Esophagus (tissue), 2 donors: ENCODE data around the gene SHCBP1. TPM values are rescaled to one million over a fixed set of nuclear protein-coding genes. Genes with fewer than 3 reads are reported as not detected.

ENCODE experiments used
- H3K27ac ChIP-seq, 2 donors: one replicate each; pipeline ENCODE4 v1.5.1; 2013; ENCODE audit warnings: low read depth in 2 of 2, mild to moderate bottlenecking in 2 of 2, inconsistent platforms in 1 of 2, low read length in 1 of 2, moderate library complexity in 1 of 2
- H3K27me3 ChIP-seq, 2 donors: one replicate each; pipeline ENCODE4 v1.6.1; 2013; ENCODE audit warnings: low read length in 2 of 2, control low read depth in 1 of 2, mild to moderate bottlenecking in 1 of 2; ENCODE audit not compliant: insufficient read depth in 2 of 2, control insufficient read depth in 1 of 2
- H3K36me3 ChIP-seq, 2 donors: one replicate each; pipeline ENCODE4 v1.6.1; 2013; ENCODE audit warnings: low read length in 1 of 2; ENCODE audit not compliant: control insufficient read depth in 2 of 2, insufficient read depth in 2 of 2
- H3K4me1 ChIP-seq, 2 donors: one replicate each; pipeline ENCODE4 v1.6.1; 2013; ENCODE audit warnings: low read length in 1 of 2; ENCODE audit not compliant: control insufficient read depth in 2 of 2, insufficient read depth in 2 of 2
- H3K4me3 ChIP-seq, 2 donors: one replicate each; pipeline ENCODE4 v1.5.1; 2013; ENCODE audit warnings: low read length in 2 of 2, mild to moderate bottlenecking in 2 of 2, low read depth in 1 of 2, moderate library complexity in 1 of 2
- H3K9me3 ChIP-seq, 2 donors: one replicate each; pipeline ENCODE4 v1.6.1; 2013; ENCODE audit warnings: mild to moderate bottlenecking in 2 of 2, low read depth in 1 of 2, low read length in 1 of 2, moderate library complexity in 1 of 2; ENCODE audit not compliant: control insufficient read depth in 2 of 2, insufficient read depth in 1 of 2
- WGBS, 2 donors: extraction: QIAGEN DNeasy Blood & Tissue Kit; methylation state at CpG; one replicate each; pipeline ENCODE4 v1.1.7; 2013; 5-methylcytosine and 5-hydroxymethylcytosine counted together
- polyA plus RNA-seq, 2 donors: library from polyadenylated mRNA; stranded (reverse); fragments of 200-250 nt; gene quantifications; one replicate each; pipeline ENCODE4 v1.2.3, GENCODE V29; 2013
- donor health status: healthy with polysubstance abuse.
- donor health status: Bipolar disorder and iron deficiency.

The SHCBP1 gene
- polyA plus RNA-seq, 2 donors: 1.7 to 3.5 TPM

- Histone ChIP-seq H3K36me3 (peaks cover 0 to 4% of the 10 kb centered on the region in 2 donors), H3K27ac (no peak overlapping the region), H3K4me3 (no peak overlapping the region), H3K4me1 (peaks cover 0 to 3% of the 10 kb centered on the region in 2 donors), H3K27me3 (no peaks in the 10 kb centered on the region), H3K9me3 (no peaks in the 10 kb centered on the region)
- 92% methylated on average over 4 of the region's 4 CpGs for WGBS, 2 donors
Observed at GRCh38 chr16:46618516-46618915, 2.7 kb downstream of the SHCBP1 start.

DNA sequence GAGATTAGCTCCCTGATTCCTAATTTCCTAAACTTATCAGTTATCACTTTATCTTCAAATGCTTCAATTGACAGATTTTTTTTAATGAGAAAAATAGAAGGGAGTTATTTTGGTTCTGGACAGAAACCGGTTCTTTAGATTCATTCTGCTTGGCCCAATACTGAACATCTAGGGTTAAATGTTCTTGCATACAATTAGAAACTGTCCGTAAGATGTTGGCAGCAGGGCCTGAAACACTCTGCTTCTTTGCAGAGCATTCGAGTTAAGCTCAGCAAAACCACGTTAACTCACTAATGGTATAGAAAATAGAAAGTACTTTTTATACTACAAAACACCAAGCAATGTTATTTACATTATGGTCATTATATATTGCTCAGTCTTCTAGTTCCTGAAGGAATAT is 7.2 kb downstream of the SHCBP1 start:
- Histone ChIP-seq H3K4me3 (no peak overlapping the region), H3K27ac (no peak overlapping the region), H3K36me3 (peaks cover 0 to 4% of the 10 kb centered on the region in 2 donors), H3K4me1 (no peaks in the 10 kb centered on the region), H3K27me3 (no peaks in the 10 kb centered on the region), H3K9me3 (no peaks in the 10 kb centered on the region)
- 65 to 66% methylated on average over 4 of the region's 4 CpGs for WGBS, 2 donors

DNA sequence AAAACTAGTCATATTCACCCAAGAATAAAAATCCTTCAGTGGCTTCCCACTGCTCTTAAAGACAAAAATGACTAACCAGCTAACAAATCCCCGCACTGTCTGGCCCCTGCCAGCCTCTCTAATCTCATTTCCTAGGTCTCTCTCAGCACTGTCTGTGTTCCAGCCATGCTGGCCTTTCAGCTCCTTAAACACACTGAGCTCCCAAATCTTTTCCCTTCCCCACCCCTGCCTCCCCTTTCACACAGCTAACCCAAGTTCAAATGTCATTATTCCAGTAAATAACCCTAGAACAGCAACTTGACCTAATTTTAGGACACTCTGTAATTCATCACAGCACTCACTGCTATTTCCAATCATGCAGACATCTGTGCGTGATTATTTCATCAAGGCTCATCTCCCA is 7.8 kb downstream of the SHCBP1 start:
- H3K27ac ChIP-seq: no peak overlapping the region
- no peaks in the 10 kb centered on the region for H3K27me3 ChIP-seq
- H3K9me3 ChIP-seq: no peaks in the 10 kb centered on the region
- H3K4me3 ChIP-seq: no peak overlapping the region
- 76 to 80% methylated on average over 2 of the region's 2 CpGs for WGBS, 2 donors
- H3K36me3 ChIP-seq: peaks cover 0 to 4% of the 10 kb centered on the region in 2 donors
- no peaks in the 10 kb centered on the region for H3K4me1 ChIP-seq

DNA sequence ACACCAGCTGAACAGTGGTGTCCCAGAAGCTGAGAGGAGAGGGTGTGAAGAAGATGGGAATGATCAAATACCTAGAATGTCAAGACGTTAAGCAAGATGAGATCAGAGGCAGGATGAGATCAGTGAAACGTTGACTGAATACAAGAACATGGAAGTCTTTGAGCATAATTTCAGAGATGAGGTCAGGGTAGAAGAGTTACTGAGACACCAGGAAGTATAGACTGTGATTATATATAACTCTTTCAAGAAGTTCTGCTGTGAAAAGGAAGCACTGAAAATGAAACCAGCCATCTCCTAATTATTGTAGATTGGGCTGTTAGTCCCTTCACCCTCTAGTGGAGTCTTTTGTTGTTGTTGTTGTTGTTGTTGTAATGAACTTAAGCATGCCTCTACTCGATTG is 9.1 kb downstream of the SHCBP1 start:
- H3K27me3 ChIP-seq: no peaks in the 10 kb centered on the region
- WGBS, 2 donors: 69 to 80% methylated on average over 3 of the region's 3 CpGs
- H3K9me3 ChIP-seq: no peaks in the 10 kb centered on the region

DNA sequence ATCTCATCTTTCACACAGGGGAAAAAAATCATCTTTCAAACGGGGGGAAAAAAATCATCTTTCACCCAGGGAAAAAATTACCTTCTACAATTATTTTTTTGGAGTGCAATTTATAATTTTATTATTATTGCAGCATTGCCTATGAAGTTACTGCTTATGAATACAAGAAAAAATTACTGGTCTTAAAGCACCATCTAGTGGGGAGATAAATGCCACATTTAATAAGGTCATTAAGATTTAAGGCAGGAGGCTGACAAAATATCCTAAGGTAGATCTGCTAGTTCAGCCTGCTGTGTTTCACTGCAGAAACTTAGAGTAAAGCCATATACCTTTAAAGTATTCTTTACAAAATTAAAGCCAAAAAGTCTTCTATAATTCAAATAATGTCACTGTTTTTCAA is 13.7 kb downstream of the SHCBP1 start:
- H3K4me1 ChIP-seq: no peaks in the 10 kb centered on the region
- 67 to 70% methylated on average over 1 of the region's 1 CpG for WGBS, 2 donors
- no peaks in the 10 kb centered on the region for H3K27me3 ChIP-seq
- no peaks in the 10 kb centered on the region for H3K9me3 ChIP-seq
- H3K36me3 ChIP-seq: no peaks in the 10 kb centered on the region
- no peak overlapping the region for H3K27ac ChIP-seq
- H3K4me3 ChIP-seq: no peak overlapping the region

More for the DNA sequence above, 9.1 kb downstream of the SHCBP1 start:
- Histone ChIP-seq H3K4me1 (no peaks in the 10 kb centered on the region), H3K36me3 (peaks cover 0 to 4% of the 10 kb centered on the region in 2 donors), H3K4me3 (no peak overlapping the region), H3K27ac (no peak overlapping the region)

GRCh38 chr16:46606231-46606630 is 14.9 kb downstream of the SHCBP1 start:
- H3K4me3 ChIP-seq: no peak overlapping the region
- no peak overlapping the region for H3K27ac ChIP-seq
- no peaks in the 10 kb centered on the region for H3K36me3 ChIP-seq
- no peaks in the 10 kb centered on the region for H3K9me3 ChIP-seq
- no peaks in the 10 kb centered on the region for H3K4me1 ChIP-seq
- no peaks in the 10 kb centered on the region for H3K27me3 ChIP-seq
- 94 to 95% methylated on average over 5 of the region's 5 CpGs for WGBS, 2 donors

GRCh38 chr16:46591257-46591656 is 29.9 kb downstream of the SHCBP1 start:
- 90 to 100% methylated on average over 1 of the region's 1 CpG for WGBS, 2 donors
- Histone ChIP-seq H3K4me3 (no peak overlapping the region), H3K4me1 (no peaks in the 10 kb centered on the region), H3K9me3 (no peaks in the 10 kb centered on the region), H3K27me3 (no peaks in the 10 kb centered on the region), H3K27ac (no peak overlapping the region), H3K36me3 (no peaks in the 10 kb centered on the region)

GRCh38 chr16:46586011-46586577 is 35.1 kb downstream of the SHCBP1 start:
- Histone ChIP-seq H3K36me3 (peaks cover 0 to 2% of the 10 kb centered on the region in 2 donors), H3K4me1 (no peaks in the 10 kb centered on the region), H3K27me3 (no peaks in the 10 kb centered on the region), H3K4me3 (no peak overlapping the region), H3K27ac (no peak overlapping the region), H3K9me3 (peaks cover 0 to 3% of the 10 kb centered on the region in 2 donors)

DNA sequence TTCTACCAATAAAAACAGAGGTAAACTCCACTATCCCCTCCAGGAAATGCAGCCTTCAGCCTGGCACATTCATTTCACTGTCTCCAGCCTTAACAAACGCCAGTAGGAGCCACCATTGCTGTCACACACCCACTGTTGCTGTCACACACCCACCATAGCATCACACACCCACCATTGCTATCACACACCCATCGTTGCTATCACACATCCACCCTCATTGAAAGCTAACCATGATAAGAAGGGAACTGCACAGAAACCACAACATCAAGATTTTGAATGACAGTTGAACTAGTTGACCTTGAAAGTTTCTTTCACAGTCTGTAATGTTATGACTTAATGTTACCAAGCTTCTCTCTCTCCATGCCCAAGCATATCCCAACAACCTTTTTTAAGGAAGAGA is 38.1 kb downstream of the SHCBP1 start:
- 76 to 80% methylated on average over 2 of the region's 2 CpGs for WGBS, 2 donors
- Histone ChIP-seq H3K4me1 (no peaks in the 10 kb centered on the region), H3K9me3 (peaks cover 0 to 3% of the 10 kb centered on the region in 2 donors), H3K36me3 (peaks cover 0 to 2% of the 10 kb centered on the region in 2 donors), H3K4me3 (no peak overlapping the region), H3K27me3 (no peaks in the 10 kb centered on the region), H3K27ac (no peak overlapping the region)

- WGBS, 2 donors: 88 to 95% methylated on average over 1 of the region's 1 CpG
- peaks cover 0 to 2% of the 10 kb centered on the region in 2 donors for H3K36me3 ChIP-seq
- no peak overlapping the region for H3K27ac ChIP-seq
- peaks cover 0 to 3% of the 10 kb centered on the region in 2 donors for H3K9me3 ChIP-seq
- no peaks in the 10 kb centered on the region for H3K27me3 ChIP-seq
- no peaks in the 10 kb centered on the region for H3K4me1 ChIP-seq
- no peak overlapping the region for H3K4me3 ChIP-seq
Observed at GRCh38 chr16:46582313-46582712, 38.9 kb downstream of the SHCBP1 start.
